ENCODE results near the gene INIP.
A peak's percentile ranks its signal among the peaks of the same experiment; 100 is the strongest.

The INIP gene

GRCh38 chr9:112751056-112751795 lies 33.3 kb upstream of the INIP start:
- no peak for TF ChIP-seq FOXM1 (IDR thresholded peaks at IDR 0.05; ENCODE audit: borderline replicate concordance, low read depth)
- TF ChIP-seq USF1 (IDR thresholded peaks at IDR 0.05): peak; percentile 69

- no peak for TF ChIP-seq TAF1 (IDR thresholded peaks at IDR 0.05; ENCODE audit: low read depth)
- TF ChIP-seq EP300 (IDR thresholded peaks at IDR 0.05; ENCODE audit: borderline replicate concordance): no peak
Measured at GRCh38 chr9:112750764-112751055, 32.8 kb upstream of the INIP start.

- TF ChIP-seq EGR1 (IDR thresholded peaks at IDR 0.05): peak; percentile 48
- TF ChIP-seq TAF1 (IDR thresholded peaks at IDR 0.05; ENCODE audit: low read depth): peak; percentile 73
- TF ChIP-seq ZBTB7A (IDR thresholded peaks at IDR 0.05; ENCODE audit: low read depth): 0 out of 2 replicates have a peak, but pooled peaks have one; percentile 54
- no peak for TF ChIP-seq CREB1 (IDR thresholded peaks at IDR 0.05; ENCODE audit: low read depth)
- TF ChIP-seq MAX (IDR thresholded peaks at IDR 0.05): peak; percentile 74; the same call in 1 of the 2 replicates
- no peak for TF ChIP-seq CEBPB (IDR thresholded peaks at IDR 0.05)
- no peak for TF ChIP-seq NFIC (IDR thresholded peaks at IDR 0.05)
- TF ChIP-seq REST (IDR thresholded peaks at IDR 0.05; ENCODE audit: low read depth): no peak
- TF ChIP-seq TCF12 (IDR thresholded peaks at IDR 0.05; ENCODE audit: low read depth): peak; percentile 29; the same call in 1 of the 2 replicates
- TF ChIP-seq EP300 (IDR thresholded peaks at IDR 0.05; ENCODE audit: borderline replicate concordance): no peak
- TF ChIP-seq USF1 (IDR thresholded peaks at IDR 0.05): peak; percentile 81
- TF ChIP-seq RAD21 (IDR thresholded peaks at IDR 0.05; ENCODE audit: low read depth): peak; percentile 8; the same call in 1 of the 2 replicates
- TF ChIP-seq FOXM1 (IDR thresholded peaks at IDR 0.05; ENCODE audit: borderline replicate concordance, low read depth): no peak
Measured at GRCh38 chr9:112750016-112750763, 32.3 kb upstream of the INIP start, which contains the start of gene SNX30. TSS of gene SNX30 (plus strand) at chr9:112750760. CDS start at chr9:112751002, 242 bp downstream.

GRCh38 chr9:112747094-112747493 lies 29.2 kb upstream of the INIP start:
- TF ChIP-seq EP300 (IDR thresholded peaks at IDR 0.05; ENCODE audit: borderline replicate concordance) (no peak), EGR1 (IDR thresholded peaks at IDR 0.05) (no peak), CEBPB (IDR thresholded peaks at IDR 0.05) (no peak), NFIC (IDR thresholded peaks at IDR 0.05) (no peak), TAF1 (IDR thresholded peaks at IDR 0.05; ENCODE audit: low read depth) (no peak), USF1 (IDR thresholded peaks at IDR 0.05) (no peak), REST (IDR thresholded peaks at IDR 0.05; ENCODE audit: low read depth) (no peak), YY1 (IDR thresholded peaks at IDR 0.05; ENCODE audit: low read depth) (no peak)

GRCh38 chr9:112744177-112744576 lies 26.3 kb upstream of the INIP start:
- TF ChIP-seq TEAD4 (IDR thresholded peaks at IDR 0.05) (no peak), TAF1 (IDR thresholded peaks at IDR 0.05; ENCODE audit: low read depth) (no peak), EGR1 (IDR thresholded peaks at IDR 0.05) (no peak), EP300 (IDR thresholded peaks at IDR 0.05; ENCODE audit: borderline replicate concordance) (no peak), YY1 (IDR thresholded peaks at IDR 0.05; ENCODE audit: low read depth) (no peak), FOXM1 (IDR thresholded peaks at IDR 0.05; ENCODE audit: borderline replicate concordance, low read depth) (no peak), USF1 (IDR thresholded peaks at IDR 0.05) (no peak), TCF12 (IDR thresholded peaks at IDR 0.05; ENCODE audit: low read depth) (no peak), CREB1 (IDR thresholded peaks at IDR 0.05; ENCODE audit: low read depth) (no peak)

All from Ishikawa (cell line).